Astrocyte (in vitro differentiated cells and primary cell): Measurements from ENCODE around the gene ANKUB1. TPM values are rescaled to one million over a fixed set of nuclear protein-coding genes. Genes with fewer than 3 reads are reported as not detected.

ENCODE experiments used
- DNase-seq: peaks from one replicate; pipeline ENCODE4 v3.0.0-alpha.2; 2010; ENCODE audit warnings: low read depth
- FAIRE-seq: peaks from 2 replicates; lab custom pipeline; 2011; peaks lifted over from hg19 to GRCh38; lab: Jason Lieb, UNC
- H2AFZ ChIP-seq: 2 replicates; pipeline ENCODE4 v1.6.0; 2012; ENCODE audit warnings: low read depth, low read length, inconsistent platforms
- H3K27ac ChIP-seq: 2 replicates; pipeline ENCODE4 v1.5.1; 2011; ENCODE audit warnings: low read depth, low read length, inconsistent platforms
- H3K27me3 ChIP-seq: 2 replicates; pipeline ENCODE4 v1.6.0; 2011; ENCODE audit warnings: low read length, inconsistent platforms; ENCODE audit not compliant: insufficient read depth
- H3K36me3 ChIP-seq: 2 replicates; pipeline ENCODE4 v1.5.1; 2011; ENCODE audit warnings: low read length, inconsistent platforms; ENCODE audit not compliant: insufficient read depth
- H3K4me1 ChIP-seq: 2 replicates; pipeline ENCODE4 v1.5.1; 2011; ENCODE audit warnings: low read length, inconsistent platforms; ENCODE audit not compliant: insufficient read depth
- H3K4me2 ChIP-seq: 2 replicates; pipeline ENCODE4 v1.6.0; 2012; ENCODE audit warnings: low read length, inconsistent platforms
- H3K4me3 ChIP-seq: 2 replicates; pipeline ENCODE4 v1.5.1; 2011; ENCODE audit warnings: low read depth, mild to moderate bottlenecking, low read length, inconsistent platforms; ENCODE audit not compliant: insufficient read depth
- H3K79me2 ChIP-seq: 2 replicates; pipeline ENCODE4 v1.6.0; 2012; ENCODE audit warnings: mild to moderate bottlenecking, low read length, inconsistent platforms; ENCODE audit not compliant: insufficient read depth
- H3K9ac ChIP-seq: 2 replicates; pipeline ENCODE4 v1.6.0; 2012; ENCODE audit warnings: mild to moderate bottlenecking, low read length, inconsistent platforms
- H3K9me3 ChIP-seq: 2 replicates; pipeline ENCODE4 v1.5.1; 2012; ENCODE audit warnings: low read depth, mild to moderate bottlenecking, low read length, inconsistent platforms; ENCODE audit not compliant: insufficient read depth
- H4K20me1 ChIP-seq: 2 replicates; pipeline ENCODE4 v1.6.0; 2012; ENCODE audit warnings: low read length, inconsistent platforms; ENCODE audit not compliant: insufficient read depth
- H3K27ac Mint-ChIP-seq: one replicate; pipeline ENCODE4 v1.8.0; 2021; ENCODE audit warnings: mild to moderate bottlenecking, mixed read lengths; ENCODE audit not compliant: unreplicated experiment
- H3K27me3 Mint-ChIP-seq: one replicate; pipeline ENCODE4 v1.8.0; 2021; ENCODE audit warnings: low read depth, mixed read lengths; ENCODE audit not compliant: unreplicated experiment
- H3K36me3 Mint-ChIP-seq: one replicate; pipeline ENCODE4 v1.8.0; 2021; ENCODE audit warnings: low read depth, mixed read lengths; ENCODE audit not compliant: unreplicated experiment
- H3K4me1 Mint-ChIP-seq: one replicate; pipeline ENCODE4 v1.8.0; 2021; ENCODE audit warnings: low read depth, mixed read lengths; ENCODE audit not compliant: unreplicated experiment
- H3K4me3 Mint-ChIP-seq: one replicate; pipeline ENCODE4 v1.8.0; 2021; ENCODE audit warnings: mild to moderate bottlenecking, moderate library complexity, mixed read lengths; ENCODE audit not compliant: unreplicated experiment
- H3K9me3 Mint-ChIP-seq: one replicate; pipeline ENCODE4 v1.8.0; 2021; ENCODE audit warnings: mild to moderate bottlenecking, mixed read lengths; ENCODE audit not compliant: unreplicated experiment
- CTCF ChIP-seq: IDR thresholded peaks from 2 replicates; pipeline ENCODE4 v1.5.1; 2011; ENCODE audit warnings: low read depth, mild to moderate bottlenecking, inconsistent platforms, low read length, moderate library complexity; ENCODE audit not compliant: insufficient read depth
- EZH2 ChIP-seq: IDR thresholded peaks from 2 replicates; pipeline ENCODE4 v1.6.1; 2012; ENCODE audit warnings: mild to moderate bottlenecking, low read length, inconsistent platforms; ENCODE audit not compliant: insufficient read depth
- total RNA-seq: library from RNA; stranded (reverse); gene quantifications from 2 replicates; pipeline ENCODE4 v1.2.1, GENCODE V29; 2021

Gene ANKUB1
- total RNA-seq, 1 donor from 2014 or later, result not detected

GRCh38 chr3:149776170-149776569 lies 16.2 kb downstream of the ANKUB1 start:
- Histone ChIP-seq H3K27me3 (no peaks in the 10 kb centered on the region), H4K20me1 (no peaks in the 10 kb centered on the region), H3K4me1 (no peaks in the 10 kb centered on the region), H3K9ac (no peak overlapping the region), H3K27ac (no peak overlapping the region), H3K36me3 (no peaks in the 10 kb centered on the region), H3K4me3 (no peak overlapping the region), H3K9me3 (no peaks in the 10 kb centered on the region), H2AFZ (no peak overlapping the region), H3K4me2 (no peak overlapping the region), H3K79me2 (no peaks in the 10 kb centered on the region)
- no peaks in the 10 kb centered on the region for H3K9me3 Mint-ChIP-seq
- no peak for FAIRE-seq
- no peak for DNase-seq
- TF ChIP-seq CTCF (no peak), EZH2 (no peak)
- H3K36me3 Mint-ChIP-seq, result no peaks in the 10 kb centered on the region
- no peak overlapping the region for H3K27ac Mint-ChIP-seq
- no peak overlapping the region for H3K4me3 Mint-ChIP-seq
- H3K27me3 Mint-ChIP-seq, result no peaks in the 10 kb centered on the region
- peaks cover 13% of the 10 kb centered on the region for H3K4me1 Mint-ChIP-seq

- H3K27me3 ChIP-seq, result no peaks in the 10 kb centered on the region
- no peaks in the 10 kb centered on the region for H4K20me1 ChIP-seq
- no peak for FAIRE-seq
- Mint-ChIP-seq H3K4me3 (no peak overlapping the region), H3K9me3 (no peaks in the 10 kb centered on the region), H3K27me3 (no peaks in the 10 kb centered on the region), H3K4me1 (peaks cover 11% of the 10 kb centered on the region), H3K27ac (no peak overlapping the region), H3K36me3 (no peaks in the 10 kb centered on the region)
- H3K9ac ChIP-seq, result no peak overlapping the region
- no peak overlapping the region for H3K4me3 ChIP-seq
- no peaks in the 10 kb centered on the region for H3K9me3 ChIP-seq
- no peaks in the 10 kb centered on the region for H3K79me2 ChIP-seq
- H3K4me1 ChIP-seq, result no peaks in the 10 kb centered on the region
- no peak for DNase-seq
- no peak overlapping the region for H2AFZ ChIP-seq
- no peak for TF ChIP-seq EZH2
- TF ChIP-seq CTCF, result no peak
- no peak overlapping the region for H3K27ac ChIP-seq
- H3K36me3 ChIP-seq, result no peaks in the 10 kb centered on the region
- H3K4me2 ChIP-seq, result no peak overlapping the region
Measured at GRCh38 chr3:149772861-149773260, 19.5 kb downstream of the ANKUB1 start.

GRCh38 chr3:149771652-149772271 lies 20.6 kb downstream of the ANKUB1 start:
- no peak overlapping the region for H2AFZ ChIP-seq
- no peak overlapping the region for H3K9ac ChIP-seq
- no peak overlapping the region for H3K27ac ChIP-seq
- no peaks in the 10 kb centered on the region for H3K9me3 ChIP-seq
- no peak for TF ChIP-seq EZH2
- peak; percentile 79 for TF ChIP-seq CTCF
- no peaks in the 10 kb centered on the region for H3K36me3 Mint-ChIP-seq
- no peak overlapping the region for H3K4me3 ChIP-seq
- H3K4me2 ChIP-seq, result no peak overlapping the region
- DNase-seq, result no peak
- H3K9me3 Mint-ChIP-seq, result no peaks in the 10 kb centered on the region
- no peaks in the 10 kb centered on the region for H3K36me3 ChIP-seq
- H4K20me1 ChIP-seq, result no peaks in the 10 kb centered on the region
- no peak for FAIRE-seq
- H3K27me3 Mint-ChIP-seq, result no peaks in the 10 kb centered on the region
- no peaks in the 10 kb centered on the region for H3K27me3 ChIP-seq
- no peaks in the 10 kb centered on the region for H3K4me1 ChIP-seq
- H3K4me1 Mint-ChIP-seq, result peaks cover 7% of the 10 kb centered on the region
- no peaks in the 10 kb centered on the region for H3K79me2 ChIP-seq
- H3K27ac Mint-ChIP-seq, result peak overlapping the region; percentile 8
- no peak overlapping the region for H3K4me3 Mint-ChIP-seq
